ENCODE results near the gene HOXA6.

The HOXA6 gene

GRCh38 chr7:27106901-27107240 is 40.7 kb downstream of the HOXA6 start:
- Histone ChIP-seq H3K9me3 (ENCODE audit: control insufficient read depth, insufficient read depth, low read length) (no peaks in the 10 kb centered on the region), H3K27me3 (ENCODE audit: control insufficient read depth, insufficient read depth, low read length) (peaks cover 99% of the 10 kb centered on the region), H3K4me1 (ENCODE audit: control insufficient read depth, insufficient read depth, low read length) (no peaks in the 10 kb centered on the region), H3K9ac (ENCODE audit: low read depth, low read length) (no peak overlapping the region), H3K4me3 (ENCODE audit: low read depth, low read length) (peak overlapping the region; percentile 35), H3K36me3 (ENCODE audit: control insufficient read depth, insufficient read depth, low read length) (no peaks in the 10 kb centered on the region)

GRCh38 chr7:27106181-27106900 is 41.2 kb downstream of the HOXA6 start:
- H3K9me3 ChIP-seq (ENCODE audit: control insufficient read depth, insufficient read depth, low read length), result no peaks in the 10 kb centered on the region
- peaks cover 99% of the 10 kb centered on the region for H3K27me3 ChIP-seq (ENCODE audit: control insufficient read depth, insufficient read depth, low read length)
- no peaks in the 10 kb centered on the region for H3K4me1 ChIP-seq (ENCODE audit: control insufficient read depth, insufficient read depth, low read length)

GRCh38 chr7:27105301-27106031 is 42.1 kb downstream of the HOXA6 start:
- H3K27me3 ChIP-seq (ENCODE audit: control insufficient read depth, insufficient read depth, low read length), result peaks cover 99% of the 10 kb centered on the region
- H3K4me3 ChIP-seq (ENCODE audit: low read depth, low read length), result no peak overlapping the region
- no peak overlapping the region for H3K9ac ChIP-seq (ENCODE audit: low read depth, low read length)
- H3K4me1 ChIP-seq (ENCODE audit: control insufficient read depth, insufficient read depth, low read length), result peaks cover 7% of the 10 kb centered on the region
- H3K9me3 ChIP-seq (ENCODE audit: control insufficient read depth, insufficient read depth, low read length), result no peaks in the 10 kb centered on the region
- H3K36me3 ChIP-seq (ENCODE audit: control insufficient read depth, insufficient read depth, low read length), result no peaks in the 10 kb centered on the region

More at GRCh38 chr7:27106181-27106900, 41.2 kb downstream of the HOXA6 start:
- no peaks in the 10 kb centered on the region for H3K36me3 ChIP-seq (ENCODE audit: control insufficient read depth, insufficient read depth, low read length)
- H3K9ac ChIP-seq (ENCODE audit: low read depth, low read length), result no peak overlapping the region
- peak overlapping the region; percentile 35 for H3K4me3 ChIP-seq (ENCODE audit: low read depth, low read length)

- H3K36me3 ChIP-seq (ENCODE audit: control insufficient read depth, insufficient read depth, low read length), result no peaks in the 10 kb centered on the region
- H3K27me3 ChIP-seq (ENCODE audit: control insufficient read depth, insufficient read depth, low read length), result peaks cover 99% of the 10 kb centered on the region
- no peaks in the 10 kb centered on the region for H3K9me3 ChIP-seq (ENCODE audit: control insufficient read depth, insufficient read depth, low read length)
- H3K9ac ChIP-seq (ENCODE audit: low read depth, low read length), result no peak overlapping the region
- peaks cover 9% of the 10 kb centered on the region for H3K4me1 ChIP-seq (ENCODE audit: control insufficient read depth, insufficient read depth, low read length)
- no peak overlapping the region for H3K4me3 ChIP-seq (ENCODE audit: low read depth, low read length)
Observed at GRCh38 chr7:27104341-27105058, 43.1 kb downstream of the HOXA6 start.

GRCh38 chr7:27103489-27104226 is 43.9 kb downstream of the HOXA6 start:
- peaks cover 99% of the 10 kb centered on the region for H3K27me3 ChIP-seq (ENCODE audit: control insufficient read depth, insufficient read depth, low read length)
- no peaks in the 10 kb centered on the region for H3K36me3 ChIP-seq (ENCODE audit: control insufficient read depth, insufficient read depth, low read length)
- H3K4me1 ChIP-seq (ENCODE audit: control insufficient read depth, insufficient read depth, low read length), result peaks cover 9% of the 10 kb centered on the region
- no peak overlapping the region for H3K9ac ChIP-seq (ENCODE audit: low read depth, low read length)
- peak overlapping the region; percentile 35 for H3K4me3 ChIP-seq (ENCODE audit: low read depth, low read length)
- no peaks in the 10 kb centered on the region for H3K9me3 ChIP-seq (ENCODE audit: control insufficient read depth, insufficient read depth, low read length)

- Histone ChIP-seq H3K27me3 (ENCODE audit: control insufficient read depth, insufficient read depth, low read length) (peaks cover 100% of the 10 kb centered on the region), H3K9me3 (ENCODE audit: control insufficient read depth, insufficient read depth, low read length) (no peaks in the 10 kb centered on the region), H3K36me3 (ENCODE audit: control insufficient read depth, insufficient read depth, low read length) (no peaks in the 10 kb centered on the region), H3K4me1 (ENCODE audit: control insufficient read depth, insufficient read depth, low read length) (peaks cover 9% of the 10 kb centered on the region), H3K9ac (ENCODE audit: low read depth, low read length) (no peak within 1 kb of the TSS), H3K4me3 (ENCODE audit: low read depth, low read length) (peak within 1 kb of the TSS; percentile 43)
Observed at GRCh38 chr7:27102581-27103442, 44.8 kb downstream of the HOXA6 start, which contains the start of gene HOXA2. Gene HOXA2 (minus strand): TSS chr7:27102683. CDS start chr7:27102500, 183 bp downstream.

- peak overlapping the region; percentile 43 for H3K4me3 ChIP-seq (ENCODE audit: low read depth, low read length)
- H3K9me3 ChIP-seq (ENCODE audit: control insufficient read depth, insufficient read depth, low read length), result no peaks in the 10 kb centered on the region
- peaks cover 100% of the 10 kb centered on the region for H3K27me3 ChIP-seq (ENCODE audit: control insufficient read depth, insufficient read depth, low read length)
- no peaks in the 10 kb centered on the region for H3K36me3 ChIP-seq (ENCODE audit: control insufficient read depth, insufficient read depth, low read length)
- H3K9ac ChIP-seq (ENCODE audit: low read depth, low read length), result no peak overlapping the region
- H3K4me1 ChIP-seq (ENCODE audit: control insufficient read depth, insufficient read depth, low read length), result peaks cover 14% of the 10 kb centered on the region
Observed at GRCh38 chr7:27101957-27102580, 45.5 kb downstream of the HOXA6 start.

- no peaks in the 10 kb centered on the region for H3K9me3 ChIP-seq (ENCODE audit: control insufficient read depth, insufficient read depth, low read length)
- peaks cover 99% of the 10 kb centered on the region for H3K27me3 ChIP-seq (ENCODE audit: control insufficient read depth, insufficient read depth, low read length)
- H3K4me1 ChIP-seq (ENCODE audit: control insufficient read depth, insufficient read depth, low read length), result peaks cover 14% of the 10 kb centered on the region
- H3K36me3 ChIP-seq (ENCODE audit: control insufficient read depth, insufficient read depth, low read length), result no peaks in the 10 kb centered on the region
- no peak overlapping the region for H3K9ac ChIP-seq (ENCODE audit: low read depth, low read length)
- peak overlapping the region; percentile 43 for H3K4me3 ChIP-seq (ENCODE audit: low read depth, low read length)
Observed at GRCh38 chr7:27101171-27101956, 46.2 kb downstream of the HOXA6 start.

- peaks cover 93% of the 10 kb centered on the region for H3K27me3 ChIP-seq (ENCODE audit: control insufficient read depth, insufficient read depth, low read length)
Observed at GRCh38 chr7:27100694-27101170, 46.8 kb downstream of the HOXA6 start.

More at GRCh38 chr7:27100694-27101170, 46.8 kb downstream of the HOXA6 start:
- peaks cover 14% of the 10 kb centered on the region for H3K4me1 ChIP-seq (ENCODE audit: control insufficient read depth, insufficient read depth, low read length)
- H3K36me3 ChIP-seq (ENCODE audit: control insufficient read depth, insufficient read depth, low read length), result no peaks in the 10 kb centered on the region
- no peak overlapping the region for H3K9ac ChIP-seq (ENCODE audit: low read depth, low read length)
- H3K9me3 ChIP-seq (ENCODE audit: control insufficient read depth, insufficient read depth, low read length), result no peaks in the 10 kb centered on the region
- H3K4me3 ChIP-seq (ENCODE audit: low read depth, low read length), result peak overlapping the region; percentile 43

Measured in iPS-15b (cell line).